H1 (cell line): ENCODE data around the gene GATD1.

Experiments
- CBX5 ChIP-seq: fragments of 300-800, 300-1000 bp; sonication (generic); IDR thresholded peaks from 2 replicates; pipeline ENCODE4 v1.7.1; 2016; ENCODE audit warnings: antibody characterized with exemption, low read length, low read depth
- CTCF ChIP-seq, 3 experiments: IDR thresholded peaks; 1 replicate in 2 of 3; 2 replicates in 1 of 3; pipeline versions ENCODE4 v1.5.1 to v1.6.1; 2011; ENCODE audit warnings: low read length in 3 of 3, mild to moderate bottlenecking in 3 of 3, inconsistent platforms in 2 of 3, low read depth in 1 of 3, moderate library complexity in 1 of 3; ENCODE audit not compliant: insufficient read depth in 1 of 3; ENCODE audit errors: control extremely low read depth in 1 of 3
- EZH2 ChIP-seq: fragments of 200-600 bp; sonication (generic); IDR thresholded peaks from 2 replicates; pipeline ENCODE4 v1.7.1; 2012; ENCODE audit warnings: low read depth, mild to moderate bottlenecking, moderate library complexity, low read length, inconsistent platforms; ENCODE audit not compliant: severe bottlenecking
- POLR2A ChIP-seq, 2 experiments: IDR thresholded peaks; 1 replicate in 1 of 2; 2 replicates in 1 of 2; pipeline ENCODE4 v1.6.1; 2011; ENCODE audit warnings: low read depth in 2 of 2, low read length in 2 of 2, mild to moderate bottlenecking in 2 of 2; ENCODE audit errors: control extremely low read depth in 1 of 2
- RAD21 ChIP-seq, 2 experiments: IDR thresholded peaks in 1 of 2; conservative IDR thresholded peaks in 1 of 2; 2 replicates each; pipeline ENCODE4 v1.6.1; 2011; ENCODE audit warnings: low read depth in 2 of 2, low read length in 2 of 2, improper control_type of control experiment in 1 of 2, inconsistent platforms in 1 of 2, mild to moderate bottlenecking in 1 of 2, moderate library complexity in 1 of 2
- RNF2 ChIP-seq: fragments of 200-900, 300-1000 bp; sonication (generic); IDR thresholded peaks from 2 replicates; pipeline ENCODE4 v1.7.1; 2016; ENCODE audit warnings: borderline replicate concordance, low read depth, mild to moderate bottlenecking, antibody characterized with exemption, low read length; ENCODE audit not compliant: poor library complexity, severe bottlenecking; ENCODE audit errors: missing control alignments
- TAF1 ChIP-seq: IDR thresholded peaks from 2 replicates; pipeline ENCODE4 v1.6.1; 2011; ENCODE audit warnings: mild to moderate bottlenecking, low read depth, low read length
- YY1 ChIP-seq: IDR thresholded peaks from 2 replicates; pipeline ENCODE4 v1.6.1; 2011; ENCODE audit warnings: low read depth, mild to moderate bottlenecking, low read length

- TF ChIP-seq RAD21 (IDR thresholded peaks at IDR 0.05 in 1 of 2, conservative IDR thresholded peaks at IDR 0.05 in 1 of 2; ENCODE audit: low read depth in 2 of 2, low read length in 2 of 2) (no peak), CTCF (IDR thresholded peaks at IDR 0.05; ENCODE audit: control extremely low read depth in 1 of 3, insufficient read depth in 1 of 3, low read depth in 1 of 3, low read length in 3 of 3) (no peak), CBX5 (no peak), POLR2A (IDR thresholded peaks at IDR 0.05; ENCODE audit: control extremely low read depth in 1 of 2, low read depth in 2 of 2, low read length in 2 of 2) (no peak), TAF1 (no peak), YY1 (no peak), RNF2 (no peak), EZH2 (no peak)
These were observed 24.0 kb upstream of the GATD1 start for GRCh38 chr11:801097-801780.
